T-helper 22 cell (primary cell): ENCODE results near the gene LHPP.
A peak's percentile ranks its signal among the peaks of the same experiment; 100 is the strongest.
"Not testable (repeated sequence)": the region's sequence is repeated elsewhere in the genome, so short reads cannot be mapped to it uniquely, and the experiment has no call there.

Experiments
- DNase-seq: peaks from one replicate; pipeline ENCODE4 v3.0.0-alpha.2; 2020; ENCODE audit warnings: low read depth

Gene LHPP

DNA sequence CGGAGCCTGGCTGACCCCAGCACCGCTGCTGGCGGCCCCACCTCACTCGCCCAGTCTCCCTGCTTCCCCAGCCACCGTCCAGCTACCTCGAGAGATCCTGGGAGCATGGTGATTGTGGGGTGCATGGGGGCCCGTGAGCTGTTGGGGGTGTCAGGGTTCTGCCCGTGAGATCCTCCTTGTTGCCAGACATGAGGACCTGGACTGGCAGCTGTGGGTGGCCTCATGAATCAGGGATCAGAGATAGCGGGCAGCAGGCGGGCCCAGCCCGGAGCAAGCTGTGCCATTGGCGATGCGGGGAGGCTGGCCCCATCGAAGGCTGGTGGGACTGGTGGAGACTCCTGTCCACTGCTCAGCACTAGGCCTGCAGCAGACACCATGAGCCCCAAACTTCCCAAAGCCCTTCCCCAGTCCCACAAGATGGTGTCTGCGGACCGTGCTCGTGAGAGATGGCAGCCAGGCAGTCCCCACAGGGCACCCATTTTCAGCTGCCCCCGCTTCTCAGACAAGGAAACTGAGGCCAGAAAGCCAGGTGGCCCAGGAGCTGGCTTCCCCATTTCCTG lies 75.6 kb downstream of the LHPP start:
- DNase-seq, result no peak

- no peak for DNase-seq
Measured at GRCh38 chr10:124537891-124538290, 76.3 kb downstream of the LHPP start.

DNA sequence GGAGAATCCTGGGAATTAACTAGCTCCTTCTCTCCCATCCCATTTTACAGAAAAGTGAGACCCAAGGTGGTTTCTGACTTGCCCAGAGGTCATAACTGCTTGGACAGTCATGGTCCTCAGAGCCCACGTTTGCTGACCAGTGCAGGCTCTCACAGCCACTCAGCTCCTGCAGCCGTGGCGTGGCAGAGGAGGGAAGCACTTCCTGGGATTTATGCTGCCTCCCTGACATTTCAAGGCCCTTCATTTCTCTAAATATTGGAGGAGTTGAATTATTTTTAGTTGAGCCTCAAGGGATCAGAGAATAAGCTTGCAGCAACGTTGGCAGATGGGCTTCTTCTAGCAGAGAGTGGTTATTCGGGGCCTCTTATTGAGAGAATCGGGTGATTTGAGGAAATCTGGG lies 77.1 kb downstream of the LHPP start:
- no peak for DNase-seq

- peak; percentile 29 for DNase-seq
Measured at GRCh38 chr10:124539935-124540641, 78.5 kb downstream of the LHPP start.

DNA sequence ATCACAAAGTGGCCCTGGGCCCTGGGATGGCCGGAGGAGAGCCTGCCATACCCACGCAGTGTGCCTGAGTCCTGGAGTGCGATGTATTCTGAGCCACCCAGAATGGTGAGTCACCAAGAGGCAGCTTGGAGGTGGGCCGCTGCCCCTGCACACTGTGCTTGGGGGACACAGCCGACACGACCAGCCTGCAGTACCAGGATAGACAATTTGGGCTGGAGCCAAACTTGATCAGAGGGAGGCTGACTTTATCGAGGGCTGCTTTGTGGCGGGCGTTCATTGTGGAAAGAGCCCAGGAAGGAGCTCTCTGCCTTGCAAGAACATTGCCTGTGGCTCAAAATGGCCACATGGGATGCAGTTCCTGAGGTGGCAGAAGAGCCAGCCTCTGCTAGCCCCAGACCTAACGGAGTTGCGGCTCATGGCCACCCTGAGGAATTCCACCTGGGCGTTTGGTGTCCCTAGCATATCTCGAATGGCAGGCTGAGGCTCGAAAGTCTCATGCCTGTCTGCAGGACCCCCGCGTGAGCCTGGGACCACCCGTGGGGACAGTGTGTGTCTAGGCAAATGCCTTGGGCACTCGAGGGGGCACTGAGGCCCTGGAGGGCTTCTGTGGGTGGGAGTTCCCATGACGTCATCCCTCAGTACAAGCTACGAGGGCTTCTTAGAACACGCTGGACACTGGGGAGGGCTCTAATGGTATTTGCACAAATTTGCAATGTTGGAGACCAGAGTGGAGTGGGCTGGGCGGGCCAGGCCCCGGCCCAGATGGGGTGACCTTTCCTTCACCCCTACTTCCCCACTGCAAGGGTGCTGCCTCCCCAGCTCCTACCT lies 79.7 kb downstream of the LHPP start:
- no peak for DNase-seq

- DNase-seq, result no peak
Measured at GRCh38 chr10:124542336-124542735, 80.7 kb downstream of the LHPP start.

DNA sequence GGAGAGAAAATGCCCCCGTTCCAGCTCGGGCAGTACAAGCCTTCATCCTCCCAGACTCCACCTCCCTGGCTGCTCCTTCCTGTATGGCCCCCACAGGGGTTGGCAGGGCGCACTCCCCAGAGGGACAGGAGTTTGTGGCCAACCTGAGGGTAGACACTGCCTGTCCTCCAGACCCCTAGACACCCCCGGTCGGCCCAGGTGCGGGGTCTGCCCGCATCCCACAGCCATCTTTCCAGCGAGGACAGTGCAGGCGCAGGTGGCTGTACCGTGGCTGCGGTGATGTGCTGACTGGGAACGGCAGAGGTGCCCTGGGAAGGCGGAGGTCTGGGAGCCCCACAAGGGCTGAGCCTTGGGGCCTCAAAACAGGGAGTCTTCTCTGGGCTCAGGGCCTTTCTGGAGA lies 81.5 kb downstream of the LHPP start:
- DNase-seq, result no peak

DNA sequence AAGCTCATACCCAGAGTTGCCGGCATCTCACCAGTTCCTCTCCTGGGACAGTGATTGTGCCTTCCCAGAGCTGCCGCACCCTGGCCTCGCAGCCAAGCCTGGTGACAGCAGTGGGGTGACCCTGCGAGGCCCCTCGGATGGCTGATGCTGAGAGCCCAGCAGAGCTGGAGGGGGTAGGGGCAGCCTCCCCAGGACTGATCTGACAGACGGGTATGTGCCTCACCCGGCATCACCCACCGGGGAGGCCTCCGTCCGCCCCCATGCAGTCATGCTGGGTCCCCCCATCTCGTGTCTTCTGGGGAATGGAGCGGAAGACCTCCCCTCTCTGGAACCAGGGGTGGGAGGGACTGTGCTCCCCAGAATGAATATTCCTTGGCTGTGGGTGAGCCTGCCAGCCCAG lies 82.3 kb downstream of the LHPP start:
- no peak for DNase-seq

- no peak for DNase-seq
Measured at GRCh38 chr10:124544711-124545110, 83.1 kb downstream of the LHPP start.

GRCh38 chr10:124545351-124546054 lies 83.9 kb downstream of the LHPP start:
- no peak for DNase-seq

DNA sequence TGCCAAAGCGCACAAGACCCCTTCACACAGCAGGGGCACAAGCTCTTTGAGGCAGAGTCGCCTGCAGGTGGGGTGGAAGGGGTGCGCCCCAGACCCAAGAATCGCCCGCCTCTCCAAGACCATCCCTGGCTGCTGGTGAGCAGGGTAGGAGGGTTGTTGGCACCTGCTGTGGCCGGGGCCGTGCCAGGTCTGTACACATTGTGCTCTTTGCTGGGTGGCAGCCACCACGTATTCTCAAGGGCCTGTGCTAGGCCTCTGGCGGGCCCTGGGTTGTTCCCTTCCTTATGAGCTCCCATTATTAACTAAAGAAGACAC lies 84.4 kb downstream of the LHPP start:
- DNase-seq, result no peak

DNA sequence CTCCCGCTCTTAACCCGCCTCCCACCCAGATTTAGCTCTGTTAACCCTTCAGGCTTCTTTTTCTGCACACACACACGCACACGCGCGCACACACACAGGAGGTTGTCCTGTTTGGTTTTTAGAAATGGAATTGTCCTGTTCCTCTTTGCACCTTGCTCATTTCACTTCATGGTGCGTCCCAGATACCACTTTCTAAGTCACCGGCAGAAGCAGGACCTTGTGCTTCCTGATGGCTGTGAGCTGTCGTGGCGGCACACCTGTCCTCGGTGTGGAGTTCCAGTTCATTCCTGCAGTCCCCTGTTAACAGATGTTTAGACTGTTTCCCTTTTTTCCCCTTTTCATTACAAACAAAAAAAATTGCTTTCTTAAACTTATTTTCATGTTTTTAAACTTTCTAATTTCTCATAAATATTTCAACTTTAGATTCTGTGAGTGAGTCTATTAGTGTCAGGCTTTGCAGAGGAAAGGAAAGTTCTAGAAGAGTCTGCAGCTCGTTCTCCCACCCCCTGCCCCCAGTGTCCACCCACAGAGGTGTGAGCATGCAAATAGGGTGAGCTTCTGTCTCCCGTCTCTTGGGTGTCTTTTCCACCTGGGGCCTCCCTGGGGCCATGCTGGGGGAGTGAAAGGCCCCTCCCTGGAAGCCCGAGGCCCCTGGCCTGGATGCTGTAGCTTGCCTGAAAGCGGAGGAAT lies 85.5 kb downstream of the LHPP start:
- no peak for DNase-seq

DNA sequence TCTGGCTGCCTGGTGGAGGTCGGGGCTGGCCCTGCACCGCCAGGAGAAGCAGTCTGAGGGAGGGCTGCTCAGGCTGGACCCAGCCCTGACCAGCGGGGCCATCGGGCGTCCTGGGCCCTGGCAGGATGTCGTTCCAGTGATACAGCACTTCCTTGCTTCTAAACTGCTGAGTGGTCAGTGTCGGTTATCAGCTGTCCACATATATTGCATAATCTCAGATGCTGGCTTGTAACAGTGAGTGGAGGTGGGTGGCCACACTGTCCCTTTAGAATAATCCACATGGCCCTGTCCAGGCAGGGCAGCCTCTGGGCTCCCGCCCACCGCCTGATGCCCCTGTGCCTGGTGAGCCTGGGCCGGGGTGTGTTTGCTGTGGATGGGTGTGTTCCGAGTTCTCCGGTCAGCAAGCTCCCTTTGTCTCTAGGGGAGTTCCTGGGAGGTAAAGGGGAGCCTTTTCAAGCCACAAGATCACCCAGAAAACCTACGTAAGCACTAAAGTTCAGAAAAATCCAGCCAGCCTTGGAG lies 86.1 kb downstream of the LHPP start:
- DNase-seq, result no peak

DNA sequence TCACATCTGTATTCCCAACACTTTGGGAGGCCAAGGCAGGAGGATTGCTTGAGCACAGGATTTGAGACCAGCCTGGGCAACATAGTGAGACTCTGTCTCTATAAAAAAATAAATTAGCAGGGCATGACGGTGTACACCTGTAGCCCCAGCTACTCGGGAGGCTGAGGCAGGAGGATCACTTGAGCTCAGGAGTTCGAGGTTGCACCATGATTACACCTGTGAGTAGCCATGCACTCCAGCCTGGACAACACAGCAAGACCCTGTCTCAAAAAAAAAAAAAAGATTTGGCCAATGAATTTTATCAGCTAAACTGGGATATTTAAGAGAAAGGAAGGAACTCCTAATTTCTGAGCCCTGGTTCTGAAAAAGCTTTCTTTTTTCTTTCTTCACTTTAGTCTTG lies 87.5 kb downstream of the LHPP start:
- not testable (repeated sequence) for DNase-seq

DNA sequence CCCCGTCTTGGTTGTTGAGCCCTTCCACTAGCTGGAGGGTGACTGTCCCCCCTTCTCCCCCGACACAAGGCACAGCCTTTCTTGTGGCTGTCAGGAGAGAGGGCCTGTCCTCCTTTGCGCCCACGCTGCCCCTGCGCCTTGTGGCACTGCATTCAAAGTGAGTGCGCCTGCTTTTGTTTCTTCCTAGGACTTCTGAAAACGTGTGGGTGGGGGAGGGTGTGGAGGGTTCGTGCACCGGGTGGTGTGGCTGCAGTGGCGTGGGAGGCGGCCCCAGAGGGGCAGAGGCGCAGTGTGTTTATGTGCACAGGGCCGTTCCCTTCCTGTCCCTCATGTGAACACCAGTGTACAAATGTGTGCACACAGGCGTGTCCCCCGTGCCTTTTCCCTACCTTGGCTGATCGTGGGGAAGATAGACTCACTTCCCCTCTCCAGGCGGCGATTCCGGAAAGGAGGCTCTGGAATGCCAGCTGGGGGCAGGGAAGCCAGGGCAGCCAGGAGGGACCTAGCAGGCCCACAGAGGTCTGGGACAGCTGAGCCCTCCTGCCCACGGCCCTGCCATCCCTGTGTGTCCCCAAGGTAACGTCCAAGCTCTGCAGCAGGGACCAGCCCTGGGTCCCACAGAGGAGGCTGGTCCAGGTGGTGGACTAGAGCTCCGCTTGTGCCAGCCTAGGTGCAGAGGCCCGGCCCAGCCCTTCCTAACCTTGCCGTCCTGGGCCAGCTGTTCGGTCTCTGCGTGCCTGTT lies 88.8 kb downstream of the LHPP start:
- no peak for DNase-seq

DNA sequence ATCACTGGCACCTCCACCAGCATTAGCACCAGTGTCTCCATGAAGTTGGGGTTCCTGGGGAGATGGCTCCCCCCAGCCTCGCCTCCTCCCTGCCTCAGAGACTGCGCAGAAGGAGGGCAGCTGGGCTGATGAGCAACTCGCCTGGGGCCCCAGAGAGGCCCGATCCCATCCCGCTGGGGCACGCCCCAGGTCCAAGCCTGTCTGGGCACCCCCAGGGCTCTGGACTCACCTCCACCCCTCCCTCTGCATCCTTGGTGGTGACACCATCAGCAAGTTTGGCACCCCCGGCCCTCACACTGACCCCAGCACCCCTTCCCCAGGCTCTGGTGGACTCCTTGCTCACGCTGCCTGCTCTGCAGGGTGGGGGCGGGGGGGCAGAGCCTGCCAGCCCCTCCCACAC lies 89.5 kb downstream of the LHPP start:
- DNase-seq, result no peak

GRCh38 chr10:124551755-124552154 lies 90.1 kb downstream of the LHPP start:
- DNase-seq, result no peak

GRCh38 chr10:124552691-124553276 lies 91.2 kb downstream of the LHPP start:
- DNase-seq, result no peak

DNA sequence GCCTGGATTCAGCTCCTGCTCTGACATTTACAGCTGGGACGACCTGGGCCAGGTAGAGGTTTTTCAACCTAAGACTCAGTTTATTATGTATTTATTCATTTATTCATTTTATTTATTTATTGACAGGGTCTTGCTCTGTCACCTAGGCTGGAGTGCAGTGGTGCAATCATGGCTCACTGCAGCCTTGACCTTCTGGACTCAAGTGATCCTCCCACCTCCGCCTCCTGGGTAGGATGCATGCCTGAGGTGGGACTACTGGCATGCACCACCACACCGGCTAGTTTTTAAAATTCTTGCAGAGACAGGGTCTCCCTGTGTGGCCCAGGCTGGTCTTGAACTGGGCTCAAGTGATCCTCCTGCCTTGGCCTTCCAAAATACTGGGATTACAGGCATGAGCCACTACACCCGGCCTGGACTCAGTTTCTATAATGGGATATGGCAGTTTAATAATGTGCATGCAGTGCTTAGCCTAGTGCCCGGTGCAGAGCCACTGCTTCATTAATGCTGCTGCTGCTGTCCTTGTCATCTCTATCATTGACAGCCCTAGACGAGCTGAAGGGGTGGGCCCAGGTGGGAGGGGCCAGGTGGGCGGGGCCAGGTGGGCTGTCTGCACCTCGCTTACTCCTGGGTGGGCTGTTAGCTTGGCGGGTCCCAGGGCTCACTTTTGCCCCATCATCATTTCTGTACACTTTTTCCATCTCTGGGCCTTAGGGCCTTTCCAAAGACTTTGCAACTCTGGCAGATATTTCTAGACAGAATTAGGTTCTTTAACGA lies 92.6 kb downstream of the LHPP start:
- no peak for DNase-seq

- no peak for DNase-seq
Measured at GRCh38 chr10:124557167-124557566, 95.5 kb downstream of the LHPP start.
